SK-N-SH treated with all-trans-retinoic acid at 6 μM for 48 hours (cell line): ENCODE data around the gene PLXNA4.

ENCODE experiments used
- ATAC-seq: fragments of 200-7000 bp; cut with Tn5 transposase; 3 replicates; pipeline ENCODE4 v1.9.1; 2020; ENCODE audit warnings: mild to moderate bottlenecking, moderate library complexity
- BACH2 ChIP-seq: fragments of 250-450 bp; sonication (Bioruptor Pico); IDR thresholded peaks from 2 replicates; pipeline ENCODE4 v1.9.0; 2021; ENCODE audit warnings: mild to moderate bottlenecking, borderline replicate concordance
- CREB5 ChIP-seq: fragments of 250-450 bp; sonication (Bioruptor Pico); IDR thresholded peaks from 2 replicates; pipeline ENCODE4 v1.5.1; 2020; ENCODE audit warnings: low read depth, mild to moderate bottlenecking, moderate library complexity
- CSDC2 ChIP-seq: fragments of 250-450 bp; sonication (Bioruptor Pico); IDR thresholded peaks from 2 replicates; pipeline ENCODE4 v1.5.0; 2020; ENCODE audit warnings: mild to moderate bottlenecking, moderate library complexity
- CSRNP3 ChIP-seq: fragments of 250-450 bp; sonication (Bioruptor Pico); IDR thresholded peaks from 2 replicates; pipeline ENCODE4 v1.5.1; 2021; ENCODE audit warnings: mild to moderate bottlenecking, moderate library complexity
- ESRRG ChIP-seq: fragments of 250-450 bp; sonication (Bioruptor Pico); IDR thresholded peaks from 2 replicates; pipeline ENCODE4 v1.6.1; 2021; ENCODE audit warnings: mild to moderate bottlenecking
- GLIS3 ChIP-seq: fragments of 250-450 bp; sonication (Bioruptor Pico); IDR thresholded peaks from 2 replicates; pipeline ENCODE4 v1.5.0; 2020; ENCODE audit warnings: mild to moderate bottlenecking, moderate library complexity
- ISL1 ChIP-seq: fragments of 250-450 bp; sonication (Bioruptor Pico); IDR thresholded peaks from 2 replicates; pipeline ENCODE4 v2.1.2; 2022; ENCODE audit warnings: mild to moderate bottlenecking, moderate library complexity
- OSR1 ChIP-seq: fragments of 250-450 bp; sonication (Bioruptor Pico); IDR thresholded peaks from 2 replicates; pipeline ENCODE4 v1.8.0; 2022; ENCODE audit warnings: moderate library complexity, mild to moderate bottlenecking, inconsistent platforms
- POU6F1 ChIP-seq: fragments of 250-450 bp; sonication (Bioruptor Pico); IDR thresholded peaks from 2 replicates; pipeline ENCODE4 v1.8.0; 2021; ENCODE audit warnings: low read depth, mild to moderate bottlenecking, moderate library complexity, borderline replicate concordance
- PPARA ChIP-seq: fragments of 250-450 bp; sonication (Bioruptor Pico); IDR thresholded peaks from 2 replicates; pipeline ENCODE4 v1.5.0; 2020; ENCODE audit warnings: mild to moderate bottlenecking, borderline replicate concordance
- RARB ChIP-seq: fragments of 250-450 bp; sonication (Bioruptor Pico); IDR thresholded peaks from 2 replicates; pipeline ENCODE4 v1.8.0; 2021; ENCODE audit warnings: mild to moderate bottlenecking, moderate library complexity
- SNAI2 ChIP-seq: fragments of 250-450 bp; sonication (Bioruptor Pico); IDR thresholded peaks from 2 replicates; pipeline ENCODE4 v1.5.0; 2020; ENCODE audit warnings: mild to moderate bottlenecking, moderate library complexity
- TCF4 ChIP-seq: fragments of 250-450 bp; sonication (Bioruptor Pico); IDR thresholded peaks from 2 replicates; pipeline ENCODE4 v1.8.0; 2021; ENCODE audit warnings: mild to moderate bottlenecking, moderate library complexity, borderline replicate concordance
- TOX ChIP-seq: fragments of 250-450 bp; sonication (Bioruptor Pico); IDR thresholded peaks from 2 replicates; pipeline ENCODE4 v1.8.0; 2021; ENCODE audit warnings: mild to moderate bottlenecking, moderate library complexity, borderline replicate concordance
- TSHZ2 ChIP-seq: fragments of 250-450 bp; sonication (Bioruptor Pico); IDR thresholded peaks from 2 replicates; pipeline ENCODE4 v1.5.0; 2020; ENCODE audit warnings: mild to moderate bottlenecking, moderate library complexity
- ZFP3 ChIP-seq: fragments of 250-450 bp; sonication (Bioruptor Pico); IDR thresholded peaks from 2 replicates; pipeline ENCODE4 v1.5.0; 2020; ENCODE audit warnings: mild to moderate bottlenecking, moderate library complexity
- ZFP30 ChIP-seq: fragments of 450-650 bp; formaldehyde crosslinking; IDR thresholded peaks from 2 replicates; pipeline ENCODE4 v1.5.0; 2022; ENCODE audit warnings: mild to moderate bottlenecking, moderate library complexity
- ZNF565 ChIP-seq: fragments of 450-650 bp; formaldehyde crosslinking; conservative IDR thresholded peaks from 2 replicates; pipeline ENCODE4 v1.5.0; 2020; ENCODE audit warnings: low read depth, mild to moderate bottlenecking, moderate library complexity
- ZNF70 ChIP-seq: fragments of 450-650 bp; formaldehyde crosslinking; IDR thresholded peaks from 2 replicates; pipeline ENCODE4 v1.5.0; 2020; ENCODE audit warnings: mild to moderate bottlenecking, moderate library complexity
- ZNF8 ChIP-seq: fragments of 450-650 bp; formaldehyde crosslinking; IDR thresholded peaks from 2 replicates; pipeline ENCODE4 v1.5.0; 2020; ENCODE audit warnings: mild to moderate bottlenecking, moderate library complexity

PLXNA4 gene

GRCh38 chr7:132171130-132171576 lies 405.1 kb downstream of the PLXNA4 start:
- TF ChIP-seq CSRNP3 (CRISPR knock-in tag) (no peak), TSHZ2 (CRISPR knock-in tag) (no peak), ESRRG (CRISPR knock-in tag) (no peak), POU6F1 (no peak), BACH2 (no peak), PPARA (CRISPR knock-in tag) (no peak), ZNF70 (CRISPR knock-in tag) (no peak), ZNF565 (CRISPR knock-in tag) (no peak), ZFP3 (CRISPR knock-in tag) (no peak), SNAI2 (CRISPR knock-in tag) (no peak), ISL1 (CRISPR knock-in tag) (no peak), TOX (CRISPR knock-in tag) (no peak), ZFP30 (no peak), ZNF8 (CRISPR knock-in tag) (no peak), CREB5 (CRISPR knock-in tag) (no peak), RARB (CRISPR knock-in tag) (no peak), GLIS3 (no peak), CSDC2 (CRISPR knock-in tag) (no peak), OSR1 (CRISPR knock-in tag) (no peak), TCF4 (CRISPR knock-in tag) (no peak)
- no peak for ATAC-seq

- no peak for TF ChIP-seq ZFP30
- no peak for TF ChIP-seq CSRNP3 (CRISPR knock-in tag)
- no peak for TF ChIP-seq TSHZ2 (CRISPR knock-in tag)
- no peak for TF ChIP-seq GLIS3
- TF ChIP-seq POU6F1, result no peak
- TF ChIP-seq TCF4 (CRISPR knock-in tag), result no peak
- TF ChIP-seq ISL1 (CRISPR knock-in tag), result no peak
- no peak for TF ChIP-seq OSR1 (CRISPR knock-in tag)
- TF ChIP-seq ZNF565 (CRISPR knock-in tag), result no peak
- TF ChIP-seq ESRRG (CRISPR knock-in tag), result no peak
- TF ChIP-seq BACH2, result no peak
- no peak for TF ChIP-seq CREB5 (CRISPR knock-in tag)
- no peak for TF ChIP-seq TOX (CRISPR knock-in tag)
- ATAC-seq, result no peak
Observed at GRCh38 chr7:132169730-132170129, 406.5 kb downstream of the PLXNA4 start.
